Central memory CD4-positive, alpha-beta T cell (primary cell): ENCODE data around the gene ENC1.

Experiments
- DNase-seq: peaks from one replicate; pipeline ENCODE4 v3.0.0; 2022

The ENC1 gene

DNA sequence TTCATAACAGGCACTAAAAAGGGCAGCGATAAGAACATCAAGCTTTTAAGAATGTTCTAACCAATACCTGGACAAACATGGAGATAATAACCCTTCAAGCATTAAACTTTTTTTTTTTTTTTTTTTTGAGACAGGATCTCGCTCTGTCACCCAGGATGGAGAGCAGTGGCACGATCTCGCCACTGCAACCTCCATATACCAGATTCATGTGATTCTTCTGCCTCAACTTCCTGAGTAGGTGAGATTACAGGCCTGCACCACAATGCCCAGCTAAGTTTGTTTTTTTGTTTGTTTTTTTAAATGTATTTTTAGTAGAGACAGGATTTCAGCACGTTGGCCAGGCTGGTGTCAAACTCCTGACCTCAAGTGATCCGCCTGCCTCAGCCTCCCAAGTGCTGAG is 14.7 kb upstream of the ENC1 start:
- no peak for DNase-seq

DNA sequence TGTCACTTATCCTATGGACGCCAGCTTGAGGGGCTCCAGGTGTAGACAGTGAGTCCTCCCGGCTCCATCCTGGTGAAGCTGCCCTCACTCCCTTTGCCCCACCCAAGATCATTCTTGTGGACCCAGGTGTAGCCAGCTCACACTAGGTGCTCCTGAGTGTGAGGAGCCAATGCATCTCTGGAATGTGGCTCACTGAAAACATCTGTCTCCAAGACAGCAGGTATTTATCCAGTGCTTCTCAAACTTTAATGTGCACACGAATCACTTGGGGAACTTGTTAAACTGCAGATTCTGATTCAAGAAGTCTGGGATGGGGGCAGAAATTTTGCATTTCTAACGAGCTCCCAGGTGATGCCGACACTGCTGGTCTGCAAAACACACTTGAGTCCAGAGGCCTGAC is 13.5 kb upstream of the ENC1 start:
- no peak for DNase-seq

DNA sequence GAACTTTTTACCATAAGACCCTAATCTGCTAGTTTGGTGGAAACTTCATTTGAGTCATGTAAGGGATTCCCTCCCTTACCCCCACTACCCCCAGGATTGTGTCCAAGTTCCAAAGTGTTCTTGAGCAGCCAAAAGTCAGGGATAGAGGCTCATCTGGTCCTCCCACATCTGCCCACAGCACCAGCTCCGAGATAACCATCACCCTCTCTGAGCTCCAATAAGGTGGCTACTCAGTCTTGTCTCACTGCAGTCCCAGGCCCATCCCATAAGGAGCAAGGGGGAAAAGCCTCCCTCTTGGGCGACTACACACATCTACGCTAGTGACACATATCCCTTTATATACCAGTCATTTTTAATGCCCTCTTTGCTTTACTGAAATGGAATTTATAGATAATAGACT is 12.0 kb upstream of the ENC1 start:
- no peak for DNase-seq

DNA sequence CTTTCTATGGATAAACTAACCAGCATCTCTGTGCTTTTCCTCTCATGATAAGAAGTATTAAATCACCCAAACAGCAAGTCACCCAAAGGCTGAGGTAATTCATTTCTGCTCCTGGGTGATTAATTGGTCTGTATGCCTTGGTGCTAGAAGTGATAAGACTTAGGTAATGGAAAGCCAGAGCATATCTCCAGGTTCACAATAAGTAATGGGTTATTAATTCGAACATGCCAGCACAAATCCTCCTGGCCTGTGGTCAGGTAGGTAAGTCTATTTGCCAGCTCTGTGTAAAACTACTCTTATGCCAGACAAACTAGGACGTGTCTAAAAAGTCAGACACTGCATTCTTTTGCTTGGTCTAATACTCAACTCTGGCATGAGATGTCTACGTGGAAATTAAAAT is 11.2 kb upstream of the ENC1 start:
- no peak for DNase-seq

DNA sequence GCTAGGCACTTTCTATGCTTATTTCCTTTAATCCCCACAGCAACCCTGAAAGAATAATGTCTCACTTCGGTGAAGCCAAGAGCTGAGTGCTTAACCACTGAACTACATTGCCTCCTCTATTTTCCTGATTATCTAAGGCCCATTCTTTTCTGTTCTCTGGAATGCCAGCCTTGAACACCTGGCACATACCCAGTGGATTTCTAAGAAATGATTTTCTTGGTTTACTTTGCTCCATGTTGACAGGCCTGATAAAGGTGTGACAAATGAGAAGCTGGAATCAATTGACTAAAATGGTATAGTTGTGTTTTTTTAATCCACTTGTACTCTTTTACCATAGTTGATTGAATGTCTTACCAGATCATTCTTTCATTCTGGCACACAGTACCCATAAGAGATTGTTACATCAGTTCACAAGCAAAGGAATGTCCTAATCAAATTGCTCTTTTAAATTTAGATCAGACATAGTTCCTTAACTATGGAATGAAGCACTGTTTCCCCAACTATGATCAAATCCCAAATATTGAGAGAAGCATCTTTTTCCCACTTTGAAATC is 9.0 kb upstream of the ENC1 start:
- no peak for DNase-seq

DNA sequence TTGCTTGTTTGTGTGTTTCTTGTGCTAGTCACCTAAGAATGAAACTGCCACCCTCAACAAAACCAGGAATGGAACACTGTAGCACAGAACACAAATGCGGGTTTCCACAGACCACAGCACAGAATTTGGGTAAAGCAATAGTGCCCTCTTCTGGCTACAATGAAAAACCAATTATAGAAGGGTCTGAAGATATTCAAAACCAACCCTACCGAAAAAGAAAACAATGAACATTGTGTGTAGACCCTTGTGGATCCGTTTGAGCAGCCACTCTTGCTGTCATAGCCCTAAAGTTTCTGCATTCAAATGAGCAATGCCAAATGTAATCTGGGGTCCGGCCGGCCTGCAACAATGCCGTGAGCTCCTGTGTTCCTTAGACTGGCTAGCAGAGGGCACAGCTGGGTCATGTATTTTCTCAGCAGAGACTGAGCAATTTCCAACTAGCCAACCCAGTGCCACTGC is 8.3 kb upstream of the ENC1 start:
- DNase-seq = peak; percentile 53

DNA sequence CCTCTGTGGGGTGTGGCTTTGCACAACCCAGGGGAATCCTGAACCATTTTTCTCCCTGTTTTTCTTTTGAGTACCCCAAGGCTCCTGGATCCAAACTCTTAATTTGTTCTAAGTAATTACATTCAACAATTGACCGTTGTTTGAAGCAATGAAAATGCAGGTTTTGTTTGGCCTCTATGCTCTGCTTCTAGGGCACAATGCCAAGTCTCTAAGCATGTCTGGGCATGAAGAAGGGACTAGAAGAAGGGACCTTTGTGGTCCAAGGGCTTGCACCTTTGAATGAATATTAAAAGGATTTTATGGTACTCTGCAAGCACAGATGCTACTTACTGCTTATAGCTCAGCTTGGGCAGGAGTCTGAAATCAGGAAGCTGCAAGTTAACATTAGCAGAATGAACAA is 6.6 kb upstream of the ENC1 start:
- DNase-seq = no peak

DNA sequence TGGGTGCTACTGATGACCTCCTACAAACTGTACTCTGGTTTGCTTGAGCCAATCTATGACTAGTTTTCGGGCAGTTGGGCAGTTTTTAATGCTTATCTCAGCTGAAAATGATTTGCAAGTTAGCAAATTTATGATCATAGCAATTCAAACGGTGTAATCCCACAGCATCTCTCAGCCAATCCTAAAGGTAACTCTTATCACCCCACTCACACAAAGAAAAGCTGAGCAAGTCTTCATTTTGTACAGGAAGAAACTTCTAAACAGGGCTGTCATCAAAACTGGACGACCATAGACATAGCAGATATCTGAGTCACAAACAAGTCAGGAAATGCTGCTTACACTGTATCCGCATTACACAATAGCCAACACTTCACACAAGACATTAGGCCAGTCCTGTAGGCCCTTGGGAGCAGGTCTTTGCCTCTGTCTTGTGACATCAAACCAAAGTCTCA is 2.6 kb upstream of the ENC1 start:
- DNase-seq = no peak

DNA sequence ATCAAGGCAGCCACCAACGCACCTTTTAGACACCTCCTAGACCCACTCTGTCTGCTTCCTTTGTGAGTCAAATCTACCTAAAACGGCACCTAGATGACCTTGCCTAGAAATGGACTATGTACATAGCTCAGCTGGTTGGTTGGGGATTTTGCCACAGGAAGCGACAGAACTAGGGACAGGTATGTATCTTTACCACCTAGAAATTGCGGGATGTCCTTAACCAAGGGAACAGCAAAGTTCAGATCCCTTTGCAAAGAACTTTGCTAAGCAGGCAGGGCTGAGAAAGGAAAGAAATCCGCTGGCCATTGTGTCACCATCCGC is 2.0 kb upstream of the ENC1 start:
- DNase-seq = no peak

DNA sequence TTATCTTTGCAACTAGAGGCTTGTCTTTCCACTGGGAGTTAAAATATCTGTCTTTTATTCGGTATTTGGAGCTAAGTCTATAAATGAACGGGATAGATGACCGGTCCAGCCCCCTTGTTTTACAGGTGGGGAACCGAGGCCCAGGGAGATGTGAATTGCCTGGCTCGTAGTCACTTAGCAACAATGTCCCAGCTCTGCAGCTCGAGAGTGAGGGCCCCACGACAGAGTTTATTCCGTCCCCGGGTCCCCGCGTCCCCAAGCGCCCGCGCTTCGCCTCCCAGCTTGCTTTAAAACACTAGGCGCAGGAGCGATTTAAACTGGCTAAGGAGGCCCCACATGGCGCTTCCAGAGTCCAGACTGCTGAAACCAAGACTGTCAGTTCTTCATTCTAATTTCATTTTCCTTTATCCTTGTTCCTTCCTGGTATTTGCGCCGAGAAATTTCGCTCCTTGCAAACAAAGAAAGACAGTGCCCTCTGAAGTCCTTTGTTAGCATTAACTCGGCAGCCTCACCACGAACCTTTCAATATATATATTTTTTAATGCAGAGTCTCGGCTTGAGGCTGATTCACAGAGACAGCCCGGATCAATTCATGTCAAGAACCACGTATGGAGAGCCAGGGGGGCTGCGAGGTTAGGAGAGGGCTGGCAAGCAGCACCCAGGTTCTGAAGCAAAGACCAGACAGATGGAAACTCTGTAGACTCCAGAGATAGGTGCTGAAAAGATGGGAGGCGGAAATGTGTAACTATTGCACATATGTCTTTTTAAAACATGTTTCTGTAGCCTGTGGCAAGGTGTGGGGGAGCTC is 1.4 kb upstream of the ENC1 start:
- no peak for DNase-seq

DNA sequence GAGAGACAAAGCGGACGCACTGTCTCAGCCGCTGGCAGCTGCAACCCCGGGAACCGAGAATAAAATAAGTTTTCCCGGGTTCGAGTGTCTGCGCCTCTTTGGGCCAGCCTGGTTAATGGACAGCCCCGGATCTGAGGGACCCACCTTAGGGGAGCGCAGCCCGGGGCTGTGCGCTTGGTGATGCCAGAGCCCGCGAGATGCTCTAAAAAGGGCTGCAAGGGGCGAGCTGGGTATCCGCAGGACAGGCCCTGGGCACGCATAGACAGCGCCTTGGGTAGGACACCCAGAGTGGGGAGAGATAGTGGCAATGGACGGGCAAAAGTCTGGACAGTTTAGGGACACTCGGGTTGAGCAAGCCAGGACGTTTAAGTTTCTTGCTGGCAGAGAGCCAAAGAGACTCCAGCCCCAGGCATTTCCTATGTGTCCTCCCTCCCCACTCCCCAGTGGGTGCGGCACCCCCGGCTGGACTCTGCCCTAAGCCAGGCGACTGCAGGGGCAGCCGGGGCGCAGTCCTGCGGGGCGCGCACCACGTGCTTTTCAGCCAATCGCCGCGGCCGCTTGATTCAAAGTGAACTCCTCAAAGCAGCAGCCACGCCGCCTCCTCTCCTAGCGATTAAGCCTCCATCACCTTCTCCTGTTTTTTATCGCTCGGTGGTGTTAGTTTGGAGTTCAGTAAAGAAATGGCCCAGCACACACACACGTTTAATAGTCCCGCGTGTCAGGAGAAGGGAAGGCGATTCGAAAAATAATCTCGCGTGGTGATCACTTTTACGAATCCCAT is 616 bp upstream of the ENC1 start:
- DNase-seq = no peak

DNA sequence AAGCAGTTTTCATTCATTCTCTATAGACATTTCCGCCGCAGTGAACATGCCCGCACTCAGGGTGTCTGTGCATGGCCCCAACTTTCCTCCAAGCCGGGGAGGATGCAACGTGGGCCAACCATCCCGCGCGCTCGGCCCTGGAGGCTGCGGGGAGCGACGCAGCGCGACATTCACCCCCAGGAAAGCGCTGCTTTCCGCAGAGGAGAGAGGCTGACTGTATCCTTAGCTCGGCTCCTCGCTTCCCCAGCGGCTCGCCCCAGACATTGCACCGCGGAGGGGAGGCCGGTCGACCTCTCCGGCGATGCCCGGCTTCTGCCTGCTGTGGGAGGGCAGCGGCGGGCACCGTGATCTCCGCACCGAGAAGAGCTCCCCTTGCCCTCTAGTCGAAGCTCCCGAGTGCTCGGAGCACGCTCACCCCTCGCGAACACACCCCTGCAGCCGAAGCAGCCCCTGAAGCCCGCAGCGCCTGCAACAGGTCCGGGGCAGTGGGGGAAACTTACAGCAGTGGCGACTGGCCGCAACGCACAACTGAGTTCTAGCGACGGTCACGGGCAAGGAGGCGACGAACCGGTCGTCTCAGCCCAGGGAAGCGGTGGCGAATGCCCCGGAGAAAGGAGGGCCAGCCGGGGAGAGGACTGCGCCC is 600 bp downstream of the ENC1 start:
- DNase-seq = peak; percentile 12

DNA sequence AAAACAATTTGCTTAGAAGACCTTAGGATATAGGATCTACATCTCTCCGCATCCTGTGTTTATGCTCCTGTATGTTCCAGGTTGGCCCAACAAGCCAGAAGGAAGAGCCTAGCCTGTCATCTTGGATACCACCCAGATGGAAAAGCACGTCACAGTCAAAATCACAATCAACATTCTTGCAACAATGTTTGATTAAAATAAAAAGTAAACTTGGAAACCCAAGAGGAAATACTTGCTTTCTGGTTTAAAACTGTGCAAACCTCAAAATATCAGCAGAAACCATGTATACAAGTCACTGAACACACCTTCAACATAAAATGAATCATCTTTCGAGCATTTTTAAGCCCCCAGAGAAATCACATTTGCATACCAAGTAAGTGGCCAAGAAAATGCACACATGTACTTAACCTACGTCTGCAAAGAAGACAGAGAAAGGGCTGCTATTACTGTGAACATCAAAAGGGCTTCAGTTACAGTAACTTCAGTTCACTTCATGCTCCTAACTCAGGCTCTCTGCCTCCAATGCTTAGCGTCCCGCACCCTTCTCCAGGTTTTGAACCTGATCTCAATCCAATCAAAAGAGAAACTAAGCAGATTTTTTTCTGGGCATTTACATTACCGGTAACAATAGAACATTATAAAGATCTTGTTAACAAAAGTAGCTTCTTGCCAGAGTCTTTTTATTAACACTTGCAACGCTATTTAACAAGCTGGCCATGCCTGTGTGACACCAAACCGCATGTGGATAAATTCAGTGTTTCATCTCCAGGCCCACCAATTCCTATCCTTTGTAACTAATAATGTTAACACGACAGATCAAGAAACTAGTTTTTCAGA is 1.3 kb downstream of the ENC1 start:
- no peak for DNase-seq

DNA sequence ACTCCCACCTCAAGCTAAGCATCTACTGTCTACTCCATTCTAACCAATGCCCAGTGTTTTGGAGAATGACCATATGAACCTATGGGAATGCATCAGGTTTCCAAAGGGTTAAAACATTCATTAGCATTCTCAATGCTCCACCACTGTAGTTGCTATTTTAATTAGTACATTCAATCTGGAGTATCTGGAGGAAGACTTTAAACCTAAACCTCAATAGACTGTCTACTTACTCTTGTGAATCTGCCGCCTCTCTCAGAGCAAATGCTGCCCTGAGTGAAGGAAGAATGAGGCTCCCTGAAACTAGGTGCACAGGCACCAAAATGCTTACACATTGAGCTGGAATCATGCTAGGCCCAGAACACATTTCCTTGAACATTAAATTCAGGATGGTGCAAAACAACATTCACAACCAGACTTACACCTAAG is 2.0 kb downstream of the ENC1 start:
- no peak for DNase-seq

DNA sequence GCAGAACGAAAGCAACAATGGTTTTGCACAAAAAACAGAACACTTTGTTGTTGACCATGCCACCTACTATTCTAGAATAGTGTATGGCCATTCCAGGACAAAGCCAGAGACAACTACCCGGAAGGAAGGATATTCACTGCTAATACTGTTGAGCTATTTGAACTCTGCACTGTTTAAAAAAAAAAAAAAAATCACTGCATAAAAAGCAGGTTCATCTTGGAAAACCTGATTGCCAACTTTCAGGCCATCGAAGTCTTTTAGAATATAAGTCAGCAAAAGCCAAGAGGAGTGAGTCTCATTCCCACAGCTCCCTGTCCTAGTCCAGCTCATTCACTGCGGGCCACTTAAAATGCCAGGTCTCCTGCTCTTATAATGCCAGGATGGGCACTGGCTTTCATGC is 4.0 kb downstream of the ENC1 start:
- no peak for DNase-seq

DNA sequence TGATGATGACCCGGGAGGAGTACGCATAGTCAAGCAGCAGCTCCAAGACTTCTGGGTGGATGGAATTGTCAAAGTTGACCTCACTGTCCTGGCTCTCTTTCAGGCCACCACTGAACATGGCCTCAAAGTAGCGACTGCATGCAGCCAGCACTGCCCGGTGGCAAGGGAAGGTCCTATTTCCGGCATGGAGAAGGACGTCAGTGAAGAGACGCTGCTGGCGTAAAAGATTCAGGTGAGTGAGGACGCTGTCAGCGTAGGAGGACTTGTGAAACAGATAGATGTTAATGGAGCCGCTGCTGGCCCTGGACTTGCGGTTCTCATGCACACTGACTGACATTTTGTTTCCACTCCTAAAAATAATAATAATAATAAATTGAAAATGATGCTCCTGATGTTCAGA is 4.4 kb downstream of the ENC1 start:
- no peak for DNase-seq

DNA sequence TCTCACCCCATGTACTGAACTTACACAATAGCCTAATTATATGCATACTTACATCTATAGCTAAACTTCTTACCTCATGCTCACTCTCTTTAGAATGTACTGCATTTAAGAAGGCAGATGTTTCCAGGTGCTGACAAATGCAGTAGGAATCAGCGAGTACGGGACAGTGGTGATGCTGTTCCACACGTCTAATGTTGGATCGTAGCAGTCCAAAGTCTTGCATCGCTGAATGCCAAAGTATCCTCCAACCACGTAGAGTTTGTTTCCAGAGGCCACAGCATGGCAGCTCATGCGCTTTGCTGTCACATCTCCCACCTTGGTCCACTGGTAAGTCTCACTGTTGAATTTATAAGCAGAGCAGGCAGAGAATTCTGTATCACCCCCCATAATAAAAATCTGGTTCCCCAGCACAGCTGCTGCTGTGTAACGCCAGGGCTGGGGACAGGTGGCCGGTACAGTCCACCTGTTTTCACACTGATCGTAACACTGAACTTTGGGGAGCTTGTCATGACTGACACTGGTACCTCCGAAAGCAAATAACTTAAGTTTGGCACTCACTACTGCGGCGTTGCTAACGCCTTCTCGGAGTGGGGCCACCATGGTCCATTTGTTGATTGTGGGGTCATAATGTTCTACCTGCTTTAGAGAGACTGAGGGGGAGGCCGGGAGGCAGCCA is 5.8 kb downstream of the ENC1 start:
- DNase-seq = no peak

DNA sequence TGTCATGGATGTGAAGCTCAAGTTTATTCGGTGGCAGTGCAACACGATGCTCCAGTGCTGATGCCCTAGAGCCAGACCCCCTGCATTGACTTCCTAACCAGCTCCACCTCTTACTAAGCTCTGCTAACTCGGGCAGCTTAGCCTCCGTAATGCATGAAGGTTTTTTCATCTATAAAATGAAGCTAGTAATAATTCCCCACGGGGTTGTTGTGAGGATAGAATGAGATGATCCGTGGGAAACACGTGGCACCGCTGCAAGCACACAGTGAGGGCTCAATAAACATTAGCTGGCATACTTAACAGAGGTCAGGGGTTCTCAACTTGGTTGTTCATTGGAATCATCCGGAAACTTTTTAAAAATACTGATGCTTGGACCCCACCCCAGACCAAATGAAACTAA is 6.8 kb downstream of the ENC1 start:
- no peak for DNase-seq

DNA sequence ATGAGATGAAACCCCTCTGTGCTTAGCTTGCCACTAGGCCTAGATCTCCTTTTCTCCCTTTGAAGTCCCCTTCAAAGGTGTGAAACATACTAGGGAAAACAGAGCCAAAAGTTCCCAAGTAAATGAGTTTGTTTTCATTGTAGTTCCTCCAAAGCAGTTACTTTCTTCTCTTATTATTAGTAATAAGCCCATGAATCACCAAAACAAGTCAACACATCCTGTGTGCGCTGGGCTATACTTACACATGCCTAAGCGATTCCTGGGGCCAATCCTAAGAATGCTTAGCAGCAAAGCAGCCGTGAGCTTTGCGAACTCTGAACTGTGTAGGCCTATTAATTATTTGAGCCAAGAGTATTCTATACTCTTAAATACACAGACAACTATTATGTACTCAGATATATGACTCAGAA is 7.6 kb downstream of the ENC1 start:
- DNase-seq = no peak

DNA sequence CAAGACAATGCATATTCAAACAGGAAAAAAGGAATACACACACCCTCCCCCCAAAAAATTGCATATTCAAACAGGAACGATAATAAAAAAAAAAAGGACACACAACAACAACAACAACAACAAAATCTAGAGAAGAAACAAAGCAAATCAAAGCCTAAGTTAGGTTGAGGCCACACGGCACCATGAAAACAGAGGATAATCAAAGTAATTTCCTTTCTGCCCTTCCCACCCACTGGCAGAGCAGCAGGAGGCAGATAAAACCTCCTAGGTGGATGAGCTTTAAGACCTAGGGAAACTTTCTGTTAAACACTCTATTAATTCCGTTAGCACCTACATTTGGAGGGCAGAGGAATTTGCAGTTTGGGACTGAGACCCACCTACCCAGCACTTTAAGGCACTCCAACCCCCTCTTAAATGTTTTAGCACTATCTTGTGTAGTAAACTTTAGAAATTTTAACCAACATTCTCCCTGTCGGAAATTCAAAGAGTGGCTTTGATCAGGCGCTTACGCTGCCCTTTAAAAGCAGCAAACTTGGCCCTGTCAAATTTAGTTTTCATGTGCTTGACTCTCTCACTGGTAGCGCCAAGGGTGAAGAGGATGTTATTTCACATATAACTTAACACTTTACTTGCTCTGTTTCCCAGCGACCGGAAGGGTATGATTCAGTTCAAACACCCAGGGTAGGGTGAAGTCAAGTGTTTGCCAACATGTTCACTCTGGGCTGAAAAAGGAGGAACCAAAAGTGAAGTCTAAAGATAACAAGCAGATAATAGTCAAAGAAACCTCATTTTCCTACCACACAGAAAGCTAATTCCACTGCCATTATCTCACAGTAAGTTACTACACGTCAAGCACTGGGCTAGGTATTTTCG is 9.2 kb downstream of the ENC1 start:
- DNase-seq = peak; percentile 25
